Loucy (cell line): ENCODE measurements around the gene TRDMT1.

ENCODE experiments used
- H2AFZ ChIP-seq: fragments of 200-600 bp; sonication (generic); 2 replicates; pipeline ENCODE4 v1.6.0; 2016; ENCODE audit warnings: antibody characterized with exemption, mild to moderate bottlenecking, low read length, moderate library complexity
- H3F3A ChIP-seq: fragments of 200-600 bp; 2 replicates; pipeline ENCODE4 v1.6.0; 2016; ENCODE audit warnings: antibody characterized with exemption, low read depth, mild to moderate bottlenecking
- H3K27me3 ChIP-seq: fragments of 200-600 bp; sonication (generic); 2 replicates; pipeline ENCODE4 v1.6.1; 2014; ENCODE audit warnings: low read length, mild to moderate bottlenecking; ENCODE audit not compliant: insufficient read depth, poor library complexity, severe bottlenecking
- H3K36me3 ChIP-seq: fragments of 200-600 bp; sonication (generic); 2 replicates; pipeline ENCODE4 v1.6.1; 2016; ENCODE audit warnings: low read length; ENCODE audit not compliant: insufficient read depth
- H3K4me1 ChIP-seq: fragments of 200-600 bp; sonication (generic); 2 replicates; pipeline ENCODE4 v1.5.1; 2014; ENCODE audit warnings: low read length, mild to moderate bottlenecking; ENCODE audit not compliant: insufficient read depth, poor library complexity, severe bottlenecking
- H3K4me2 ChIP-seq: fragments of 200-600 bp; sonication (generic); 2 replicates; pipeline ENCODE4 v1.6.0; 2014; ENCODE audit warnings: antibody characterized with exemption, low read length, low read depth, mild to moderate bottlenecking; ENCODE audit not compliant: poor library complexity, severe bottlenecking
- H3K4me3 ChIP-seq: fragments of 200-600 bp; sonication (generic); 2 replicates; pipeline ENCODE4 v1.5.1; 2014; ENCODE audit warnings: low read length, mild to moderate bottlenecking, mixed read lengths; ENCODE audit not compliant: poor library complexity, severe bottlenecking
- H3K79me2 ChIP-seq: fragments of 200-600 bp; sonication (generic); 2 replicates; pipeline ENCODE4 v1.6.1; 2014; ENCODE audit warnings: low read length; ENCODE audit not compliant: insufficient read depth
- H3K9ac ChIP-seq: fragments of 200-600 bp; sonication (generic); 2 replicates; pipeline ENCODE4 v1.6.0; 2014; ENCODE audit warnings: mild to moderate bottlenecking, low read depth, low read length, moderate library complexity; ENCODE audit not compliant: poor library complexity, severe bottlenecking
- H3K9me2 ChIP-seq: fragments of 200-600 bp; sonication (generic); replicated peaks from 2 replicates; pipeline ENCODE4 v1.6.1; 2016; ENCODE audit warnings: low read depth, low read length, mixed read lengths
- H3K9me3 ChIP-seq: fragments of 200-600 bp; sonication (generic); 2 replicates; pipeline ENCODE4 v1.6.1; 2014; ENCODE audit warnings: mild to moderate bottlenecking, antibody characterized with exemption, low read length, low read depth; ENCODE audit not compliant: insufficient read depth
- H4K20me1 ChIP-seq: fragments of 200-600 bp; sonication (generic); 2 replicates; pipeline ENCODE4 v1.6.0; 2014; ENCODE audit warnings: antibody characterized with exemption, low read length, mild to moderate bottlenecking; ENCODE audit not compliant: insufficient read depth, poor library complexity, severe bottlenecking
- CTCF ChIP-seq: fragments of 200-600 bp; sonication (generic); conservative IDR thresholded peaks from 2 replicates; pipeline ENCODE4 v1.5.1; 2014; ENCODE audit warnings: mild to moderate bottlenecking, antibody characterized with exemption, low read length
- EZH2phosphoT487 ChIP-seq: fragments of 200-600 bp; IDR thresholded peaks from 2 replicates; pipeline ENCODE4 v1.6.1; 2018; ENCODE audit warnings: antibody characterized with exemption, mild to moderate bottlenecking, moderate library complexity, borderline replicate concordance

The TRDMT1 gene

GRCh38 chr10:17122052-17122451 lies 79.4 kb downstream of the TRDMT1 start:
- H3K9ac ChIP-seq: no peak overlapping the region
- no peaks in the 10 kb centered on the region for H4K20me1 ChIP-seq
- no peaks in the 10 kb centered on the region for H3K79me2 ChIP-seq
- H2AFZ ChIP-seq: no peak overlapping the region
- H3K27me3 ChIP-seq: no peaks in the 10 kb centered on the region
- no peaks in the 10 kb centered on the region for H3K9me3 ChIP-seq
- no peaks in the 10 kb centered on the region for H3K36me3 ChIP-seq
- H3K4me2 ChIP-seq: no peak overlapping the region
- no peaks in the 10 kb centered on the region for H3F3A ChIP-seq
- no peaks in the 10 kb centered on the region for H3K9me2 ChIP-seq
- no peak overlapping the region for H3K4me3 ChIP-seq
- TF ChIP-seq EZH2phosphoT487: no peak
- no peak for TF ChIP-seq CTCF
- peaks cover 10% of the 10 kb centered on the region for H3K4me1 ChIP-seq

GRCh38 chr10:17120694-17121093 lies 80.8 kb downstream of the TRDMT1 start:
- Histone ChIP-seq H3K4me3 (no peak overlapping the region), H3F3A (no peaks in the 10 kb centered on the region), H2AFZ (no peak overlapping the region), H3K9me2 (no peaks in the 10 kb centered on the region), H3K79me2 (no peaks in the 10 kb centered on the region), H3K27me3 (no peaks in the 10 kb centered on the region), H3K4me1 (no peaks in the 10 kb centered on the region), H4K20me1 (no peaks in the 10 kb centered on the region), H3K4me2 (no peak overlapping the region), H3K9me3 (no peaks in the 10 kb centered on the region), H3K36me3 (no peaks in the 10 kb centered on the region), H3K9ac (no peak overlapping the region)
- no peak for TF ChIP-seq EZH2phosphoT487
- no peak for TF ChIP-seq CTCF

GRCh38 chr10:17119845-17120244 lies 81.6 kb downstream of the TRDMT1 start:
- Histone ChIP-seq H4K20me1 (no peaks in the 10 kb centered on the region), H3K9me2 (no peaks in the 10 kb centered on the region), H3K9me3 (no peaks in the 10 kb centered on the region), H3K4me2 (no peak overlapping the region), H3K4me1 (peaks cover 4% of the 10 kb centered on the region), H3K9ac (no peak overlapping the region), H2AFZ (no peak overlapping the region), H3F3A (no peaks in the 10 kb centered on the region), H3K36me3 (no peaks in the 10 kb centered on the region), H3K79me2 (no peaks in the 10 kb centered on the region), H3K4me3 (no peak overlapping the region), H3K27me3 (no peaks in the 10 kb centered on the region)
- no peak for TF ChIP-seq CTCF
- TF ChIP-seq EZH2phosphoT487: no peak
